ENCODE results near the gene CDK17.
"Not testable (repeated sequence)": the region's sequence is repeated elsewhere in the genome, so short reads cannot be mapped to it uniquely, and the experiment has no call there.

Gene CDK17

DNA sequence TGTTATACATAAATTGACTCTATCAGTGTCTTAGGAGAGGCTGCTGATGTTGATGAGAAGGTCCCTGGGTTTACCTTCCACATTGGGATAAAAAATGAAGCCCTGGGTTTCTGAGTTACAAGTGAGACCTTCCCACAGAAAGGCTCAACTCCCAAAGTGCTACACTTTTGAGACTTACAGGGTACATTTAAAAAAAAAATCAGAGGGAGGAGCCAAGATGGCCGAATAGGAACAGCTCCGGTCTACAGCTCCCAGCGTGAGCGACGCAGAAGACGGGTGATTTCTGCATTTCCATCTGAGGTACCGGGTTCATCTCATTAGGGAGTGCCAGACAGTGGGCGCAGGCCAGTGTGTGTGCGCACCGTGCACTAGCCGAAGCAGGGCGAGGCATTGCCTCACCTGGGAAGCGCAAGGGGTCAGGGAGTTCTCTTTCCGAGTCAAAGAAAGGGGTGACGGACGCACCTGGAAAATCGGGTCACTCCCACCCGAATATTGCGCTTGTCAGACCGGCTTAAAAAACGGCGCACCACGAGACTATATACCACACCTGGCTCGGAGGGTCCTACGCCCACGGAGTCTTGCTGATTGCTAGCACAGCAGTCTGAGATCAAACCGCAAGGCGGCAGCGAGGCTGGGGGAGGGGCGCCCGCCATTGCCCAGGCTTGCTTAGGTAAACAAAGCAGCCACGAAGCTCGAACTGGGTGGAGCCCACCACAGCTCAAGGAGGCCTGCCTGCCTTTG lies 84.3 kb downstream of the CDK17 start:
- not testable (repeated sequence) for DNase-seq (ENCODE audit: low read depth in 2 of 2)

DNA sequence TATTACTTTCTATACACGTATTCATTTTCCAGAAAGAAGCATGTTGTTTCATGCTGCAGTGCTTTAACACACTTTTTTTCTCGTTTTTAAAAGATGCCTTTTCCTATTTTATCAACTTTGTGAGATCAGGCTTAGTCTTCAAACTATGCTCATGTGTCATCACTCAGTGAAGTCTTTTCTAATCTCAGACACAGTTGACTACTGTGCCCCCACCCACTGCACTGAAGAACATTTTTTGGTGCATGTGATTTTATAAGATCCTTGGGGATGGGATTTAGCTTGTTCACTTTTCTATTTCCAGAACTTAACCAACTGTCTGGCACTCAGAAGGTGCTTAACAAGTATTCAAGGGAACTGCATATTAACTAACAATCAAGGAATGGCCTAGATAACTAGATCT lies 85.5 kb downstream of the CDK17 start:
- no peak for DNase-seq (ENCODE audit: low read depth in 2 of 2)

DNA sequence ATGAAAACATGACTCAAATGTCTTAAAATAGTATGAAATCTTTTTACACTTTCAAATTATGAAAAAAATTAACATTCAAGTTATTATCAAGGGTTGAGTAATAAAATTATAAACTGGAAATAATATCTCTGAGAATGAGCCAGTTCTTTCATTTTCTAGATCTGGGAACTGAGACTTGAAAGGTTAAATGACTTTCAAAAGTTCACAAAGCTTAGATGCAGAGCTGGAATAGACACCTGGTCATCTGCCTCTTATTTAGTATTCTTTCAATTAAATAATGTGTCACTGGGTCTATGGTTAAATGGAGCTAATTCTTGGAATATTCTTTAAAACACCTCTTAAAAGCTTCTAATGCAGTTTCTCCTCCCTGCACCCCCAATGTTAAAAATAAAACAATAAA lies 86.6 kb downstream of the CDK17 start:
- DNase-seq (ENCODE audit: low read depth in 2 of 2) = no peak

- DNase-seq (ENCODE audit: low read depth in 2 of 2) = no peak
Observed at GRCh38 chr12:96311191-96311590, 89.0 kb downstream of the CDK17 start.

DNA sequence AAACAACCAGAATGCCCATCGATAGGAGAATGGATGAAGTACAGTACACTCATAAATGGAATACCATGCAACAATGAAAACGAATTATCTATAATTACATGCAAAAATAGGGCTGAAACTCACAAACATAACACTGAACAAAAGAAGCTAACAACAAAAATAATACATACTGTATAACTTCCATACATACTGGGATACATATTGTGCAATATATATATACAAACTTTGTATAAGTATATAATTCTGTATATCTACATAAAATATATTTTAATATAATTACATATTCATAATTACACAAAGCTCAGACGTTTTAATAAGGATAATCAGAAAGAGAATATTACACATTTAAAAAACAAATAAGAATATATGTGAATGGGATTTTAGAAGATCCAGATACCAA lies 90.2 kb downstream of the CDK17 start:
- DNase-seq (ENCODE audit: low read depth in 2 of 2) = no peak

DNA sequence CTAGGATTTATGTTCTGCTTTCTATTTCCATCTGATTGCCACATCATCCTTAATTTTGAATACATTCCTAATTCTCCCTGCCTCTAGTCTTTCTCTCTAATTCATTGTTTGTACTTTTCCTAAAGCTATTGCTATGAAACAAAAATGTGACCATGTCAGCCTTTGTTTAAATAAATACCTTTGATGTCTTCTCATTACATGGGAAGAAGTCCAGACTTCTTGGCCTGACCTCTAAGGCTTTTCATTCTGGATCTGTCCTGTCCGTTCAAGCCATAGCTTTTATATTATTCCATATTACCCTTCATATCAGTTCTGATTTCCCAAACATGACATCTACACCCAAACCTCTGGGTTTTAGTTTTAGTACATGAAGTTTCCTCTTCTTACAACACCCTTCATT lies 91.4 kb downstream of the CDK17 start:
- DNase-seq (ENCODE audit: low read depth in 2 of 2) = no peak

GRCh38 chr12:96305665-96306064 lies 94.6 kb downstream of the CDK17 start:
- no peak for DNase-seq (ENCODE audit: low read depth in 2 of 2)

DNA sequence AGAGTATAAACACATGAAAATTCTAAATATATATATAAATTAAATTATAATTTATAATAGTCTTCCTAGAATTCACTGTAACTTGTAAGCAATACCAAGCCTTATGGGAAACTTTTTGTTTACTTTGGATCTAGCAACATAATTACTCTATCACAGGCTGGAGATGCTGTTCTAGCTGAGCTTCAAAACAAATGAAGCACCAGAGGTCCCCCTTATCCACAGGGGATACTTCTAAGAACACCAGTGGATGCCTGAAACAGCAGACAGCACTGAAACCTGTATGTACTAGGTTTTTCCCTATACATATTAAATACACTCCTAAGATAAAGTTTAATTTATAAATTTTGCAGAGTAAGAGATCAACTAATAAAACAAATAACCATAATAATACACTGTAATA lies 96.6 kb downstream of the CDK17 start:
- DNase-seq (ENCODE audit: low read depth in 2 of 2) = no peak

DNA sequence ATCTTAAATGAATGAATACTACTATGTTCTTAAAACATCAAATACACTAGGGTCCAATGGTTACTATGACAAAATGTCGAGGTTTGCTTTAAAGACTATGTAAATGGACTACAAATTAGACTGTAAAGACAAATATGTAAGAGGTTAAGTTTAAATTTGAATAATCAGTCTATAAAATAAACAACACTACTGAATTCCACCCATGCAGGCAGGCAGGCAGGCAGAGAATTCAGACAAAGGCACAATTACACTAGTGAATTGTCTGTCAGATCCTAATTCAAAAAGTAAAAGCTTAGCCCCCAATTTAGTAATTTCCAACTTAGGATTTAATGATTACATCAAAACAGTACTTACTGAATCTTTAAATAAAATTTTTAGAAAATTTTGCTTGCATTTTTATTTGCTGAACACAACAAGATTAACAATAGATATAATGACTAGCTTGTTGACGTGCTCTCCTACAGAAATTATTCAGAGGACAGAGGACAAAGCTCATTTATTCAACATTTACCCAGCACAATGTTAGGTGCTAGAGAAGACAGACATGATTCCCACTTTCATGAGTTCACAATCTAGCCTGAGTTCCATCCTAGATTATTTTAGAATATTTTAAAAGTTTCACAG lies 97.4 kb downstream of the CDK17 start:
- DNase-seq (ENCODE audit: low read depth in 2 of 2) = no peak

DNA sequence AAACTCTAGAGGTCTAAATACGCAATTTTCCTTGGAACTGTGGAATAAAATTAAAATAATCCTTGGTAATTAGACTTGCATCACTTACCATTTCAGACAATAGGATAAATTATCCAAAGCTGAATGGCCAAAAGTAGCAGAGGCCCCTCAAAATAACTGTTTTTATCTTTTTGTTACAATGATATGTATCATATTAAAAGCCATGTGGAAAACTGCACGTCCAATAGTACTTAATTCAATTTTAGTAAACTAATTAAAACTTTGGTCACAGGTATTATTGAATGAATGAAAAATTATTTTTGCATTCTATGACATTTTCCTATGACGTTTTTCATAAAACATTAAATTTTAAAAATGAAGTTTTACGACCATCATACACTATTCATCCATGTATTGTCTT lies 98.5 kb downstream of the CDK17 start:
- no peak for DNase-seq (ENCODE audit: low read depth in 2 of 2)

- no peak for DNase-seq (ENCODE audit: low read depth in 2 of 2)
Observed at GRCh38 chr12:96300064-96300463, 100.2 kb downstream of the CDK17 start.

- DNase-seq (ENCODE audit: low read depth in 2 of 2) = no peak
Observed at GRCh38 chr12:96297504-96297903, 102.7 kb downstream of the CDK17 start.

- no peak for DNase-seq (ENCODE audit: low read depth in 2 of 2)
Observed at GRCh38 chr12:96295532-96296160, 104.6 kb downstream of the CDK17 start.

DNA sequence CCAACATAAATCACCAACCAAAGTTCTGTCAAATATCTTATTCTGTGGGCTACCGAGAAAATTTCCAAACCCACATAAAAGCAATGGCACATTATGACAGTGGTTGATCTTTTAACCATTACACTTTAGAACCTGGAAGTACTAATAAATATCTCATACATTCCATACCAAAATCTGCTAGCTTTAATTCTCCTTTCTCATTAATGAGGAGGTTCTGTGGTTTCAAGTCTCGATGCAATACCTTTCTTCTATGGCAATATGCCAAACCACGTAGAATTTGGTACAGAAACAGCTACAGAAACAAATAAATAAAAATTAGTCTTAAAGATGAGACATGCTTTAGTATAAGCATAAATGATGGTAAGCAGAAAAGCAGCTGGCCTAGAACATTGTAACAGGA lies 105.4 kb downstream of the CDK17 start:
- DNase-seq (ENCODE audit: low read depth in 2 of 2) = no peak

DNA sequence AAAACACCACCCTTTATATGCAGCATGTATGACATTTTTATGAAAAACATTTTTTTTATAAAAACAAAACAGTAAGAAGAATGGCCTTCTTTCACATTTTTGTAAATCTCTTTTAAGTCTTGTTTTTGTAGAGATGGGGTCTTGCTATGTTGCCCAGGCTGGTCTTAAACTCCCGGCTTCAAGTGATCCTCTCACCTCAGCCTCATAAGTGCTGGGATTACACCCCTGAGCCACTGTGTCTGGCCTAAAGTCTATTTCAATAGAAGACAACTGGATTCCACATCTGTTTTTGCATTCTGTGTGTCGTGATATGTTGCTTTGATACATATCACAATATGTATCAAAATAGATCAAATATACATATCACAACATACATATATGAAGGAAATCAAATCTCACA lies 107.1 kb downstream of the CDK17 start:
- no peak for DNase-seq (ENCODE audit: low read depth in 2 of 2)

DNA sequence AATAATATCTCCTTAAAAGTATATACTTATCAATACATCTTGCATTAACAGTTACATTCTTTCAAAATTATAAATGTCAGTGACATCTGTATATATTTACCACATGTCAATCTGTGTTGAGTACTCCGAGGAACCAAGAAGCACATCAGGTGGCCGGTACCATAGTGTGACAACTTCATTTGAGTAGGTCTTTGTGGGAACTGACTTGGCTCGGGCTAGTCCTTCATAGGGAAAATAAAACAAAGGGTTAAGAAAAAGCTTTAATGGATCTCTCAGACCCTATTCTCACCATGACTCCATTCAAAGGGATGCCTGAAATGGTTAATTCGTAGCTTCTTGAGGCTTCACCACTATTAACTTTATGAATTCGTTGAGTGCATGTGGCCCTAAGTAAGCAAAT lies 111.2 kb downstream of the CDK17 start:
- no peak for DNase-seq (ENCODE audit: low read depth in 2 of 2)

DNA sequence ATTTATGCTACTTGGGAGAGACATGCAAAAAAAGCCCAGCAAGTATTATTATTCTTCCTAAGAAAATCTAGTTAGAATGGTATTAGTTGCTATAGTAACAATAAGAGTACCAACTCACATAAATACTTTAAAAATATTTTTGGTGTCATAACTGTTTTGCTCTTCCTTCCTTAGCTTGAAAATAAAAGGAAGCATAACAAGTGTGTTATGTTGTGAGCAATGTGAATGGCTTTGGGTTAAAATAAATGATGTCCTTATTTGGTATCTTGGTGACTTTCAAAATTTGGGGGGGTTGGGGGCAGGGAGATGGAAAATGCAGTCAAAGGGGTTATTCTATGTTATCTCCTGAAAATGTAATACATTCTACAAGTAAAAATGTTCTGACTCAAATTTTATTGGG lies 115.1 kb downstream of the CDK17 start:
- no peak for DNase-seq (ENCODE audit: low read depth in 2 of 2)

GRCh38 chr12:96274331-96274730 lies 125.9 kb downstream of the CDK17 start:
- no peak for DNase-seq (ENCODE audit: low read depth in 2 of 2)

DNA sequence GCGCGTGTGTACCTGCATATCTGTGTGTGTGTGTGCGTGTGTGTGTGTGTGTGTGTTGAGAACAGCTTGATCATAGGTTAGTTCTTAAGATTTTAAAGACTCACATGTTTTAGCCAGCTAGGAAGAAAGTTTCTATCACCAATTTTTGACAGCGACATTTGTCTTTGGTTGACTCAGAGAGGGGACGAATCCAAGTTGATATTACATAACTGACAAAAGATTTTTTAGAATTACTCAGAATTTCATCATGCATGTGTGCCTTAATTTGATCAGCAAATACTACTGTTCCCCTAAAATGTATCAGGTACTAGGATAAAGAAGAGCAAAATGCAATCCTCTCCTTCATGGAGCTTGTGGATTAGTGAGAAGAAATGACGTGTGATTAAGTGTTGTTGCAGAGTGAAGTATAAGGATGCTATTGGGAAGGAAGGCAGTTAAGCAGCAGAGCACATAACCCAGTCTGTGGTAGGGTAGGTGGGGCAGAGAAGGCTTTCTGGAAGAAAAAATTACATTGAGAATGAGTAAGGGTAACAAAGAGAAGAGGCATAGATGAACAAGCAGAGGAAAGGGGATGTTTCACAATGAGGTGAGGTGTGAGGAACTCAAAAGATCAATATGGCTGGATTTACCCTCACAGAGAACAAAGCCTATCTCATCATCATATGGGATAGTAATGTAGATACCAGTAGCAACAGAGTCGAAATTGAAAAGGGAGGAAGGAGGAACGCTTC lies 128.6 kb downstream of the CDK17 start:
- no peak for DNase-seq (ENCODE audit: low read depth in 2 of 2)

DNA sequence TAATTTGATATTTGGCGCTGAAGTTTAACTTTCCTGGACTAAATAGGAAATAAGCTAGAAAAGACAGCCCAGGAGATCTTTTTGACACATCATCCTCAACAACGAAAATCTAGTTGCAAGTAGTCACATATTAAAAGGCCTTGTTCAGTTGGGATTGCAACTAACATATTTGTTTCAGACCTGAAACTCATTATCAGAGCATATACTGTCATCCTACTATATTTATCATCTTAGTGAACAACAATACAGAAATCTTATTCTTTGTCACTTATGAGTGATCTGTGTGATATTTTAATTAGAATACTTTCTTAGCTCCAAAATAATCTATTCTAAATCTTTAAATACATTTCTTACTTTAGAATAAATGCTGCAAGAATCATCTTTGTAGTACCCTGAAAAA lies 134.0 kb downstream of the CDK17 start:
- DNase-seq (ENCODE audit: low read depth in 2 of 2) = no peak

DNA sequence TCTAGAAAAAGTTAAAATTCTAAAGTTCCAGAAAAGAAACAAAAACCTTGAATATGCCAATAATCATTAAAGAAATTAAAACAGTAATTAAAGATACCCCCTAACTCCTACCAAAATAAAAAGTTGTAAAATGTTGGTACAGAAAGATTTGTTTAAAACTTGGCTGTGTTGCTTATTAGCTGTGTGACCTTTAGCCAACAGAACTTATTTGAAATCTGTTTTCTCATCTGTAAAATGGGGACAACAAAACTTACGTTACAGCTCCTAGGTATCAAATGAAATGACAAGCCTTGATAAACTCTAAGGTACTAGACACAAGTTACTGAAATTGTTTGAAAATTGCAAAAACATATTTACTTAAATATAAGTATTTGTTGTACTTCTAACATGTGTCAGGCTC lies 134.4 kb downstream of the CDK17 start:
- DNase-seq (ENCODE audit: low read depth in 2 of 2) = no peak

GRCh38 chr12:96265400-96265799 lies 134.8 kb downstream of the CDK17 start:
- no peak for DNase-seq (ENCODE audit: low read depth in 2 of 2)

DNA sequence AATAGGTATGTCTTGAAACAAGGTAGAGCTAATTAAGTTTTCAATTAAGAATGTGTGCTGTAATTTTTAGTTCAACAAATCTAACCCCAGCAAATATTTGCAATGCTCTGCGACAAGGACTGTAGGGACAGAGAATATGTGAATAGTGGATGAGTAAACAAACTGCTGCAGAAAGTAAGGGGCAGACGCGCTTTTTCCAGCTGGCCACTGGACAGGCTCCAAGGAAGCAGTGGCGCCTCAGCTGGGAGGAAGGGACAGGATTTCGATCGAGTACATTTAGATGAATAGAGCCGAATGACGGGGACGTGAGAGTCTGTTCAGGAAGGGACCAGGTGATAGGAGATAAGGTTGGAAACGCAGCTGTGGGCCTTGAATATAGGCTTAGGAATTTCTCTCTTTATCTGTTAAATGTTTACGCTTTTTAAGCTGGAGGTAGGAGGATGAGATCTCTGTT lies 136.8 kb downstream of the CDK17 start:
- DNase-seq (ENCODE audit: low read depth in 2 of 2) = no peak
